ENCODE data around the gene BNIP3. TPM values are rescaled to one million over a fixed set of nuclear protein-coding genes. Genes with fewer than 3 reads are reported as not detected.

The BNIP3 gene
- total RNA-seq, 1 experiment from 2014 or later: 37.5 TPM

DNA sequence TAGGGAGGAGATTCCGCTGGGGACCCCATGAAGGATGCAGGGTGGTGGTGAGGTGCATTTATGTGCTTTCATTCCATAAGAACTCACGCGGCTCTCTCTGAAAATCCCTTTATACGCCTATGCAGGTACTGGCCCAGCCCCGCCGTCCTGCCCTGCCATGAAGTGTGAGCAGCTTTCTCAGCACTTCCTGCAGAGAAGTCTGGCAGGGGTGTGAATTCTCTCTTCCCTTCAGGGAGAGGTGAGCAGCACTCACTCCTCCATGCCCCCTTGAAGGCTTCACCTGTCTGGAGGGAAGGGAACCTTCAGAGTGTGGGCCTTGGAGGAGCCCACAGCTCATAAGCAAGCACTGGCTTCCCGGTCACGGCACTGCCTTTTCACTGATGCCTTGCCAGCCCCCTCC, 47.0 kb downstream of the BNIP3 start:
- Histone ChIP-seq H3K9me2 (ENCODE audit: insufficient read depth) (no peaks in the 10 kb centered on the region), H3K27me3 (ENCODE audit: insufficient read depth, low read length) (no peaks in the 10 kb centered on the region), H3K4me2 (ENCODE audit: low read length) (no peak overlapping the region), H3K27ac (ENCODE audit: low read depth, low read length) (no peak overlapping the region), H3K4me1 (ENCODE audit: control insufficient read depth in 1 of 2, insufficient read depth in 2 of 2, low read length in 2 of 2) (no peaks in the 10 kb centered on the region), H2AFZ (ENCODE audit: low read depth, low read length, poor library complexity, severe bottlenecking) (no peak overlapping the region), H3K36me3 (ENCODE audit: control insufficient read depth in 1 of 2, insufficient read depth in 2 of 2, low read length in 2 of 2) (no peaks in the 10 kb centered on the region; a peak in 1 of 4 replicates), H4K20me1 (ENCODE audit: insufficient read depth) (no peaks in the 10 kb centered on the region), H3K9ac (ENCODE audit: low read length) (no peak overlapping the region), H3K79me2 (ENCODE audit: insufficient read depth, low read length) (peaks cover 57% of the 10 kb centered on the region), H3K4me3 (replicated peaks in 1 of 2; ENCODE audit: low read depth in 1 of 2, low read length in 2 of 2) (no peak overlapping the region), H3K9me3 (ENCODE audit: control insufficient read depth in 1 of 2, insufficient read depth in 1 of 2, low read depth in 1 of 2, low read length in 2 of 2) (no peaks in the 10 kb centered on the region)
- intact Hi-C loops (cut with micrococcal nuclease): no loop called here
- ATAC-seq: no peak
- ChIA-PET CTCF (no interaction called here), POLR2A (no interaction called here), RAD21 (ENCODE audit: low non-redundant PET in 1 of 2, low total read pairs in 2 of 2, uncharacterized antibody in 2 of 2, unreplicated experiment in 2 of 2) (no interaction called here)
- no peak for DNase-seq (ENCODE audit: low read depth, low spot score)
- TF ChIP-seq SIN3A (IDR thresholded peaks at IDR 0.05; ENCODE audit: low read depth) (no peak), CEBPB (IDR thresholded peaks at IDR 0.05; ENCODE audit: low read depth) (no peak), ZNF274 (IDR thresholded peaks at IDR 0.05; ENCODE audit: low read depth, low read length) (no peak), EZH2 (IDR thresholded peaks at IDR 0.05) (no peak), ELF1 (IDR thresholded peaks at IDR 0.05; ENCODE audit: borderline replicate concordance, low read depth) (no peak), CTCF (IDR thresholded peaks at IDR 0.05 in 2 of 3, conservative IDR thresholded peaks at IDR 0.05 in 1 of 3; ENCODE audit: borderline replicate concordance in 1 of 3, insufficient read depth in 1 of 3, low read depth in 2 of 3, low read length in 2 of 3) (no peak), POLR2A (IDR thresholded peaks at IDR 0.05; ENCODE audit: borderline replicate concordance, extremely low read depth, insufficient read depth, insufficient read length) (no peak), YY1 (IDR thresholded peaks at IDR 0.05; ENCODE audit: extremely low read depth, insufficient replicate concordance, low read depth, low read length) (no peak)
- BruUV-seq (replicated peaks): no TSS peak

- Histone ChIP-seq H3K4me1 (ENCODE audit: control insufficient read depth in 1 of 2, insufficient read depth in 2 of 2, low read length in 2 of 2) (no peaks in the 10 kb centered on the region), H3K9me2 (ENCODE audit: insufficient read depth) (no peaks in the 10 kb centered on the region), H3K9ac (ENCODE audit: low read length) (no peak overlapping the region), H3K27me3 (ENCODE audit: insufficient read depth, low read length) (no peaks in the 10 kb centered on the region), H4K20me1 (ENCODE audit: insufficient read depth) (no peaks in the 10 kb centered on the region), H3K79me2 (ENCODE audit: insufficient read depth, low read length) (peaks cover 68% of the 10 kb centered on the region), H3K4me2 (ENCODE audit: low read length) (no peak overlapping the region), H3K9me3 (ENCODE audit: control insufficient read depth in 1 of 2, insufficient read depth in 1 of 2, low read depth in 1 of 2, low read length in 2 of 2) (no peaks in the 10 kb centered on the region), H2AFZ (ENCODE audit: low read depth, low read length, poor library complexity, severe bottlenecking) (no peak overlapping the region), H3K27ac (ENCODE audit: low read depth, low read length) (no peak overlapping the region), H3K36me3 (ENCODE audit: control insufficient read depth in 1 of 2, insufficient read depth in 2 of 2, low read length in 2 of 2) (no peaks in the 10 kb centered on the region; a peak in 1 of 4 replicates), H3K4me3 (replicated peaks in 1 of 2; ENCODE audit: low read depth in 1 of 2, low read length in 2 of 2) (no peak overlapping the region)
- intact Hi-C loops (cut with micrococcal nuclease): no loop called here
- ChIA-PET CTCF (no interaction called here), RAD21 (ENCODE audit: low non-redundant PET in 1 of 2, low total read pairs in 2 of 2, uncharacterized antibody in 2 of 2, unreplicated experiment in 2 of 2) (no interaction called here), POLR2A (no interaction called here)
- no peak for ATAC-seq
- DNase-seq (ENCODE audit: low read depth, low spot score): no peak
- no TSS peak for BruUV-seq (replicated peaks)
- TF ChIP-seq SRF (IDR thresholded peaks at IDR 0.05; ENCODE audit: low read depth) (no peak), EZH2 (IDR thresholded peaks at IDR 0.05) (no peak), CEBPB (IDR thresholded peaks at IDR 0.05; ENCODE audit: low read depth) (no peak), ZNF274 (IDR thresholded peaks at IDR 0.05; ENCODE audit: low read depth, low read length) (no peak), POLR2AphosphoS5 (IDR thresholded peaks at IDR 0.05; ENCODE audit: low read depth, low read length) (no peak), SIN3A (IDR thresholded peaks at IDR 0.05; ENCODE audit: low read depth) (no peak), EGR1 (IDR thresholded peaks at IDR 0.05; ENCODE audit: low read depth) (no peak), JUND (IDR thresholded peaks at IDR 0.05) (no peak)
- TF ChIP-seq, protein P1, sequence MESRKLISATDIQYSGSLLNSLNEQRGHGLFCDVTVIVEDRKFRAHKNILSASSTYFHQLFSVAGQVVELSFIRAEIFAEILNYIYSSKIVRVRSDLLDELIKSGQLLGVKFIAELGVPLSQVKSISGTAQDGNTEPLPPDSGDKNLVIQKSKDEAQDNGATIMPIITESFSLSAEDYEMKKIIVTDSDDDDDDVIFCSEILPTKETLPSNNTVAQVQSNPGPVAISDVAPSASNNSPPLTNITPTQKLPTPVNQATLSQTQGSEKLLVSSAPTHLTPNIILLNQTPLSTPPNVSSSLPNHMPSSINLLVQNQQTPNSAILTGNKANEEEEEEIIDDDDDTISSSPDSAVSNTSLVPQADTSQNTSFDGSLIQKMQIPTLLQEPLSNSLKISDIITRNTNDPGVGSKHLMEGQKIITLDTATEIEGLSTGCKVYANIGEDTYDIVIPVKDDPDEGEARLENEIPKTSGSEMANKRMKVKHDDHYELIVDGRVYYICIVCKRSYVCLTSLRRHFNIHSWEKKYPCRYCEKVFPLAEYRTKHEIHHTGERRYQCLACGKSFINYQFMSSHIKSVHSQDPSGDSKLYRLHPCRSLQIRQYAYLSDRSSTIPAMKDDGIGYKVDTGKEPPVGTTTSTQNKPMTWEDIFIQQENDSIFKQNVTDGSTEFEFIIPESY (IDR thresholded peaks at IDR 0.05; ENCODE audit: extremely low read depth, insufficient replicate concordance, low read length): no peak
- TF ChIP-seq, protein P2, sequence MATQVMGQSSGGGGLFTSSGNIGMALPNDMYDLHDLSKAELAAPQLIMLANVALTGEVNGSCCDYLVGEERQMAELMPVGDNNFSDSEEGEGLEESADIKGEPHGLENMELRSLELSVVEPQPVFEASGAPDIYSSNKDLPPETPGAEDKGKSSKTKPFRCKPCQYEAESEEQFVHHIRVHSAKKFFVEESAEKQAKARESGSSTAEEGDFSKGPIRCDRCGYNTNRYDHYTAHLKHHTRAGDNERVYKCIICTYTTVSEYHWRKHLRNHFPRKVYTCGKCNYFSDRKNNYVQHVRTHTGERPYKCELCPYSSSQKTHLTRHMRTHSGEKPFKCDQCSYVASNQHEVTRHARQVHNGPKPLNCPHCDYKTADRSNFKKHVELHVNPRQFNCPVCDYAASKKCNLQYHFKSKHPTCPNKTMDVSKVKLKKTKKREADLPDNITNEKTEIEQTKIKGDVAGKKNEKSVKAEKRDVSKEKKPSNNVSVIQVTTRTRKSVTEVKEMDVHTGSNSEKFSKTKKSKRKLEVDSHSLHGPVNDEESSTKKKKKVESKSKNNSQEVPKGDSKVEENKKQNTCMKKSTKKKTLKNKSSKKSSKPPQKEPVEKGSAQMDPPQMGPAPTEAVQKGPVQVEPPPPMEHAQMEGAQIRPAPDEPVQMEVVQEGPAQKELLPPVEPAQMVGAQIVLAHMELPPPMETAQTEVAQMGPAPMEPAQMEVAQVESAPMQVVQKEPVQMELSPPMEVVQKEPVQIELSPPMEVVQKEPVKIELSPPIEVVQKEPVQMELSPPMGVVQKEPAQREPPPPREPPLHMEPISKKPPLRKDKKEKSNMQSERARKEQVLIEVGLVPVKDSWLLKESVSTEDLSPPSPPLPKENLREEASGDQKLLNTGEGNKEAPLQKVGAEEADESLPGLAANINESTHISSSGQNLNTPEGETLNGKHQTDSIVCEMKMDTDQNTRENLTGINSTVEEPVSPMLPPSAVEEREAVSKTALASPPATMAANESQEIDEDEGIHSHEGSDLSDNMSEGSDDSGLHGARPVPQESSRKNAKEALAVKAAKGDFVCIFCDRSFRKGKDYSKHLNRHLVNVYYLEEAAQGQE (IDR thresholded peaks at IDR 0.05; ENCODE audit: low read depth): no peak
Measured at GRCh38 chr10:131933696-131934086, 48.0 kb downstream of the BNIP3 start.

Data from HCT116 (cell line).